Epithelial cell of esophagus (primary cell): Measurements from ENCODE around the gene EIF5A.

Experiments used
- DNase-seq: peaks from one replicate; pipeline ENCODE4 v3.0.0; 2010; ENCODE audit warnings: low read depth
- H3K4me3 ChIP-seq: 2 replicates; pipeline ENCODE4 v1.5.1; 2011; ENCODE audit warnings: mild to moderate bottlenecking, low read length, control low read depth
- CTCF ChIP-seq: IDR thresholded peaks from 2 replicates; pipeline ENCODE4 v1.5.1; 2011; ENCODE audit warnings: low read depth, mild to moderate bottlenecking, low read length, control low read depth, inconsistent platforms; ENCODE audit not compliant: insufficient read depth; ENCODE audit errors: missing control alignments

EIF5A gene

GRCh38 chr17:7354262-7354843, 46.9 kb downstream of the EIF5A start:
- TF ChIP-seq CTCF = peak; percentile 41
- H3K4me3 ChIP-seq = peak overlapping the region; percentile 89
- peak; percentile 100 for DNase-seq

GRCh38 chr17:7355053-7355452, 47.6 kb downstream of the EIF5A start, which contains the start of gene TMEM95:
Gene TMEM95 (plus strand): TSS chr17:7355156. CDS start chr17:7355205, 49 bp downstream.
- no peak for TF ChIP-seq CTCF
- H3K4me3 ChIP-seq = peak within 1 kb of the TSS; percentile 89
- DNase-seq = peak; percentile 40

GRCh38 chr17:7355573-7355972, 48.1 kb downstream of the EIF5A start:
- no peak for DNase-seq
- TF ChIP-seq CTCF = no peak
- H3K4me3 ChIP-seq = no peak overlapping the region

GRCh38 chr17:7356072-7356549, 48.7 kb downstream of the EIF5A start:
- no peak overlapping the region for H3K4me3 ChIP-seq
- peak; percentile 88 for TF ChIP-seq CTCF
- DNase-seq = peak; percentile 90

- no peak overlapping the region for H3K4me3 ChIP-seq
- TF ChIP-seq CTCF = no peak
- DNase-seq = no peak
These were observed 49.3 kb downstream of the EIF5A start for GRCh38 chr17:7356756-7357155.

- DNase-seq = no peak
- no peak for TF ChIP-seq CTCF
- no peak overlapping the region for H3K4me3 ChIP-seq
These were observed 50.0 kb downstream of the EIF5A start for GRCh38 chr17:7357381-7357780.

- H3K4me3 ChIP-seq = no peak overlapping the region
- TF ChIP-seq CTCF = no peak
- DNase-seq = peak; percentile 92
These were observed 54.5 kb downstream of the EIF5A start for GRCh38 chr17:7361906-7362305.
